ENCODE data around the gene FBLN2.
"Not testable (repeated sequence)": the region's sequence is repeated elsewhere in the genome, so short reads cannot be mapped to it uniquely, and the experiment has no call there.

FBLN2 gene

GRCh38 chr3:13548696-13549622 is at the start of gene FBLN2:
Gene FBLN2 (plus strand): TSS chr3:13549125. CDS start chr3:13570356, 21,231 bp downstream.
- DNase-seq: no peak

GRCh38 chr3:13499246-13499645 is 49.7 kb upstream of the FBLN2 start:
- DNase-seq: not testable (repeated sequence)

GRCh38 chr3:13500133-13500885 is 48.6 kb upstream of the FBLN2 start:
- DNase-seq: no peak

GRCh38 chr3:13501056-13501455 is 47.9 kb upstream of the FBLN2 start:
- DNase-seq: no peak

- no peak for DNase-seq
Measured at GRCh38 chr3:13501521-13501920, 47.4 kb upstream of the FBLN2 start.

GRCh38 chr3:13501958-13502790 is 46.8 kb upstream of the FBLN2 start:
- no peak for DNase-seq

- no peak for DNase-seq
Measured at GRCh38 chr3:13502791-13503060, 46.2 kb upstream of the FBLN2 start.

- no peak for DNase-seq
Measured at GRCh38 chr3:13504161-13504831, 44.6 kb upstream of the FBLN2 start.

- DNase-seq: no peak
Measured at GRCh38 chr3:13505147-13506130, 43.5 kb upstream of the FBLN2 start.

GRCh38 chr3:13506239-13506638 is 42.7 kb upstream of the FBLN2 start:
- no peak for DNase-seq

- no peak for DNase-seq
Measured at GRCh38 chr3:13506680-13507079, 42.2 kb upstream of the FBLN2 start.

- no peak for DNase-seq
Measured at GRCh38 chr3:13507247-13507569, 41.7 kb upstream of the FBLN2 start.

GRCh38 chr3:13507570-13508339 is 41.2 kb upstream of the FBLN2 start:
- DNase-seq: no peak

GRCh38 chr3:13508496-13508895 is 40.4 kb upstream of the FBLN2 start:
- DNase-seq: no peak

- no peak for DNase-seq
Measured at GRCh38 chr3:13509059-13509815, 39.7 kb upstream of the FBLN2 start.

GRCh38 chr3:13509816-13510192 is 39.1 kb upstream of the FBLN2 start:
- DNase-seq: no peak

GRCh38 chr3:13512451-13512850 is 36.5 kb upstream of the FBLN2 start:
- no peak for DNase-seq

GRCh38 chr3:13513051-13513912 is 35.6 kb upstream of the FBLN2 start:
- no peak for DNase-seq

- no peak for DNase-seq
Measured at GRCh38 chr3:13513913-13514517, 34.9 kb upstream of the FBLN2 start.
